GM11168 (cell line): Measurements from ENCODE around the gene RPS8.
"Not testable (repeated sequence)": the region's sequence is repeated elsewhere in the genome, so short reads cannot be mapped to it uniquely, and the experiment has no call there.

Experiments used
- in situ Hi-C: fragments of 300-500 bp; cut with MboI; formaldehyde crosslinking; loops from one replicate; pipeline ENCODE4 v1.12.0; 2022; ENCODE audit warnings: low sequenced_read_pairs; ENCODE audit not compliant: unreplicated experiment

RPS8 gene

GRCh38 chr1:44801491-44802305 lies 26.4 kb downstream of the RPS8 start:
- in situ Hi-C loops = no loop called here

- in situ Hi-C loops = no loop called here
These were observed 27.1 kb downstream of the RPS8 start for GRCh38 chr1:44802306-44803061.

- in situ Hi-C loops = no loop called here
These were observed 27.6 kb downstream of the RPS8 start for GRCh38 chr1:44803062-44803311.

GRCh38 chr1:44803312-44804095 lies 28.2 kb downstream of the RPS8 start:
- in situ Hi-C loops = no loop called here

GRCh38 chr1:44805311-44806024 lies 30.1 kb downstream of the RPS8 start:
- in situ Hi-C loops = no loop called here

- in situ Hi-C loops = no loop called here
These were observed 30.8 kb downstream of the RPS8 start for GRCh38 chr1:44806025-44806703.

GRCh38 chr1:44806704-44807363 lies 31.5 kb downstream of the RPS8 start, which contains the start of gene DYNLT4:
Gene DYNLT4 (minus strand): TSS chr1:44807351. CDS start chr1:44806668, 683 bp downstream.
- in situ Hi-C loops = no loop called here

- in situ Hi-C loops = no loop called here
These were observed 32.2 kb downstream of the RPS8 start for GRCh38 chr1:44807364-44808062.

- in situ Hi-C loops = no loop called here
These were observed 33.0 kb downstream of the RPS8 start, which contains the start of gene BTBD19 for GRCh38 chr1:44808063-44808937. Gene BTBD19 (plus strand): TSS chr1:44808523. CDS start chr1:44808821, 298 bp downstream.

GRCh38 chr1:44808938-44809917 lies 33.9 kb downstream of the RPS8 start:
- in situ Hi-C loops = no loop called here

GRCh38 chr1:44810101-44810761 lies 34.9 kb downstream of the RPS8 start:
- in situ Hi-C loops = no loop called here

GRCh38 chr1:44810762-44811105 lies 35.4 kb downstream of the RPS8 start:
- in situ Hi-C loops = not testable (repeated sequence)

- in situ Hi-C loops = no loop called here
These were observed 35.9 kb downstream of the RPS8 start for GRCh38 chr1:44811234-44811633.

GRCh38 chr1:44812822-44813543 lies 37.6 kb downstream of the RPS8 start:
- in situ Hi-C loops = no loop called here

GRCh38 chr1:44815926-44816325 lies 40.6 kb downstream of the RPS8 start:
- in situ Hi-C loops = not testable (repeated sequence)
